HG02759 (cell line): ENCODE data around the gene ZNF526.
A peak's percentile ranks its signal among the peaks of the same experiment; 100 is the strongest.

ENCODE experiments used
- ATAC-seq: cut with Tn5 transposase; IDR thresholded peaks from one replicate; pipeline ENCODE4 v1.9.1; 2021; ENCODE audit warnings: mild to moderate bottlenecking, moderate library complexity; ENCODE audit not compliant: unreplicated experiment

Gene ZNF526

DNA sequence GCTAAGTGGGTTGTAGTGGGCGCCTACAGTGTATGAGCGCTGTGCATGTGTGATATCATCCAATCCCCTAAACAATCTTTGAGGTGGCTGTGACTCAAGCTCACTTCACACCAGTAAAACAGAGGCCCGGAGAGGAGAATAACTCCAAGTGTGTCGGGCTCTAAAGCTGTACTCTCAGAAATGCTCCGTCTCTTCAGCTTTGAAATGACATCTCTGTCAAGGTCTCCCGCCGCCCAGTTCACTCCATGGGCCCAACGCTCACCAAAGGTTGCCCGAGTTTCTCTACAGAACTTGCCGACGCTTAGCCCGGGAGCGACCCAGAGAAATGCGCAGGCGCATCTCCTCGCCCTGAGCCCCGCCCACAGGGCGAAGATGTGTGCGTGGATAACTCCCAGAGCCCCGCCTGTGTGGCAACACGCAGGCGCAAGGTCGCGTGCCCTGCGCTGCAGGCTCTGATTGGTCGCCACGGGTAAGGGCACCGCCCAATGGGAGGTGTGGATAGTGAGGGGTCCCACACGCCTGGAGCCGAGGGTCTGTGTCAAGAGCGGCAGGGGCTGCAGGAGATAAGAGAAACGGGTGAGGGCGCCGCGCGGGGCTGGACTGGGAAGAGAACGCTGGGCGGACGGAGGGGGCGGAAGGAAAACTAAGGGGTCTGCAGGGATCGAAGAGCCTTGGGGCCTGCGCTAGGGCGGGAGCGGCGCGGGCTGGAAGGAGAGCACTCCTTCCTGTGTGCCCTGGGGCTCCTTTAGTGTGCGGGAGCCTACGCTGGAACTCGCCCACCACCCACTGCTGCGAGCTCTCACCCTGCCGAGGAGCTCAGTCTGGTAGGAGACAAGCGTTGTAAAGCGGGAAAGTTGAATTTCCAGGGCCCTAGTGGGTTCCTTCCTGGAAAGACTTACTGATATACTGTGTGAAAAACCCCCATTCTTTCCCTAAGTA, at the start of gene ZNF526:
Gene ZNF526 (plus strand): TSS at position 501 of the 939 bp plus-strand sequence. CDS start 4,092 bp downstream, outside the sequence.
- ATAC-seq, result peak; percentile 78

GRCh38 chr19:42170715-42171114, 49.4 kb upstream of the ZNF526 start:
- no peak for ATAC-seq

- no peak for ATAC-seq
Observed at GRCh38 chr19:42172261-42172660, 47.9 kb upstream of the ZNF526 start.

DNA sequence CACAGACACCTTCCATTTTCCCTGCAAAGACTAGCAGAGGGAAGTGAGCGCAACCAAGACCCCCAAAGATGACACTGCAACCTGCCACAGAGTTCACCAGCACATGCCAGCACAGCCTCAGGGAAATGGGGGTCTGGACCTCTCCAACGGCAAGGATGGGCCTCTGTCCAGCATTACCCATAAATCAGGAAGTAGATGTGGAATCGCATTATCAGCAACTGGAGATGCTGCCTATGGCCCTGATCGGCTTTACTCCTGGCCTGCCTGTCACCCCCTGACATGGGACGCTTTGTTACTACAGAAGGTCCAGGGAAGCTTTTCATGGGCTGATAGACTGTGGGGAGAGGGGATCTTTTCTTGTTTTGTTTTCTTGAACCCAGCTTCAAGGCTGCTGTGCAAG, 46.4 kb upstream of the ZNF526 start:
- ATAC-seq, result no peak

- ATAC-seq, result no peak
Observed at GRCh38 chr19:42174188-42174587, 45.9 kb upstream of the ZNF526 start.

DNA sequence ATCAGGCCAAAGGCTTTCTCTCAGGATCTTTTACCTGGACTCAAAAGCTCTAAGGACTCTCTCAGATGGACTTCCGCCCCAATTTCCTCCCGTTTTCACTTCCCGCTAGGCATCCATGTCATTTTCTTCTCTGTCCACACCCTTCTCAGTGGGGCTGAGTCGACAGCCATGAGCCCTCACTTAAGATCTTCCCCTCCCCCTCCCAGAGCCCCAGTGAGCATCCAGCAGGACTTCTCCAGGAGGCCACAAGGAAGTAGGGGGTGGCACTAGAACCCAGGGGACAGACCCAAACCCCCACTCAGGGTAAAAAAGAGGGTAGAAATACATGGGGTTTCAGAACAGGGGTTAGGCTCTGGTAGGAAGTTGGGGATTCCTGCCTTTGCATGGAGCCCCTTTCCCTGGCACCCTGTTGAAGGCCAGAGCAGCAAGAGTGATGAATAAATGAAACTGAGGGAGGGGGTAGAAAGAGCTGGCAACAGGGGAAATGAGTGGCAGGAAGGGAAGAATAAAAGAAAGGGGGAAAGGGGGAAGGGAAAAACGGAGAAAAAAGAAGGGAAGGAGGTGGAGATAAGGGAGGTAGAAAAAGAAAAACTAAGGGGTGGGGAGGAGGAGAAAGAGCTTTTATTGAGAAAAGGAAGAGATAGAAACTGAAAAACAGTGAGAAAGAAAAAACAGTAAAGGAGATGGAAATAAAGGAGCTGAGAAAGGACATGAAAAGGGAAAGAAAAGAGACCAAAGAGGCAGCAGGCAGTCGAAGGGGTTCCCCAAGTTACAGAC, 45.0 kb upstream of the ZNF526 start:
- ATAC-seq, result no peak

- no peak for ATAC-seq
Observed at GRCh38 chr19:42175952-42176648, 44.0 kb upstream of the ZNF526 start.

DNA sequence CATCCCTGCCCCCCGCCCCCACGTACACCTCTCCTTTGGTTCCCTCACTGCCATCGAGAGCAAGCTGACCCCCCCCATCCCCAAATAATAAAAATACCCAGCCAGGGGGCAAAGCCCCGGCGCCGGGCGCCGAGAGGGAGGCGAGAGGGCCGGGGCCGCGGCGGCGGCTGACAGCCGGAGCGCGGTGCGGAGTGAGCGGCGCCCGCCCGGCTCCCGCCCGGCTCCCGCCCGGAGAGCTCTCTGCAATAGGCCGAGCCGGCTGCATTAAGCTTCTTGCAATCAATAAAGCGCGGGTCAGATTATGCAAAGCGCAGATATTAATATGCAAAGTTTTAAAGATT, 43.5 kb upstream of the ZNF526 start:
- peak; percentile 13 for ATAC-seq

GRCh38 chr19:42176990-42177685, 43.0 kb upstream of the ZNF526 start:
- peak; percentile 71 for ATAC-seq

DNA sequence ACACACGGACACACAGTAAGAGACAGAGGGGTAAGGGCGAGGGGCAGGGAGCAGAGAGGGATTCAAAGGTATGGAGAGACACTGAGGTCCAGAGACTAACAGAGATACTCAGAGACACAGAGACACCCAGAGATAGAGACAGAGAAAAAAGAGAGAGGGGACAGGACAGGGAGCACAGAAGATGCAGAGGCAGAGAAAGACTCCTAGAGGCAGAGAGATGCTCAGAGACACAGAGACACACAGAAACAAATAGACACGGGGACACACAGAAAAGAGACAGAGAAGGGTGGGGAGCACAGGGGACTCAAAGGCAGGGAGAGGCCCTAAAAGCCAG, 42.5 kb upstream of the ZNF526 start:
- no peak for ATAC-seq

- no peak for ATAC-seq
Observed at GRCh38 chr19:42178791-42179674, 41.1 kb upstream of the ZNF526 start.

DNA sequence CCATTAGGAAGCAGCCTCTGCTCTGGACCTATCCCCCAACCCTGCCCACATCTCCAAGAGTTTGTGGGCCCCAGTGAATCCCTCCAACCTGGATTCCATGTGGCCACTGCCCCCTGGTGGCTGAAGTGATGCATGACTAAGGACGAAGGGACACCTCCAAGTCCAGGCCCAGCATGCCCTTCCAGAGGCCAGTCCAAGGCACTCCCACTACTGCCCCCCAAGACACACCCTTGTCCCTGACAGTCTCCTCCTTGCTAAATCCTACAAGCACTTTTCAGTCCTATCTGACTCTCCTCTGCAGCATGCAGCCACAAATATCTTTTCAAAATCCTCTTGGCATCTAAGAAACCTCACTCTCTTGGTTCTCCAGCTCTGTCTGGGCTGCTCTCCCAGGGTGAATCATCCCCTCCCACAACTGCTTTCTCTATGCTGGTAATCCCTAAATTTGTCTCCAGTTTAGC, 35.7 kb upstream of the ZNF526 start:
- no peak for ATAC-seq

DNA sequence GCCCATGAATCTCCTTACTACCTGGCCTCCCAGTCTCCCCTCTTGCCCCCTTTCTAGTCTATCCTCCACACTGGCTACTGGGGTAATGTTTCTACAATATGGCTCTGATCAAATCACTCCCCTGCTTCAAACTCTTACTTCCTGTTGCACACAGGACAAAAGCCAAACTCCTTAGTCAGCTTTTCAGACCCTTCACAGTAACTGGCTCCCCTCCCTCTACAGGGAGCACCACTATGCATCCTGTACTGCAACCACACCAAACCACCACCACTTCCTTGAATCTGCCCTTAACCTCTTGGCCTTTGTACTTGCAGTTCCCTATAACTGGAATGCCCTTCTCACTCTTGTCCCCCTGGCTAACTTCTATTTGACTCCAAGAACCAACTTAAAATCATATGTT, 34.8 kb upstream of the ZNF526 start:
- ATAC-seq, result no peak

GRCh38 chr19:42188665-42189064, 31.4 kb upstream of the ZNF526 start:
- ATAC-seq, result no peak

DNA sequence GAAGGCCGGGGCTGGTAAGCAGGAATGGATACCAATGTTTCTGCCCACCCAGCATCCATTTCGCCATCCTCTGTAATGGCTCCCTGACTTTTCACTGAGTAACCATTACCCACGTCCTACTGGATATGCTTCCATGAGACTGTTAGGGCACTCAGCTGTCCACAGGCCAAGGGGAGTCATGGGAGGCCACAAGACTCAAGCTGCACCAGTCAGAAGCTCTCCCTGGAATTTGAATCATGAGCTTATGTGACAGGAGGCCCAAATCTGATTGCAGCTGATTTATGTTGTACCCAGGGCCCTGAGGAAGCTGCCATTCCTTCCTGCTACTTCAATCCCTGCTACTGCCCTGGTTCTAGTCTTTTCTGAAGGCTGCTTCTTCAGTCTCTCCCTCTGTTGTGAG, 31.0 kb upstream of the ZNF526 start:
- no peak for ATAC-seq

GRCh38 chr19:42191330-42191729, 28.8 kb upstream of the ZNF526 start:
- no peak for ATAC-seq

GRCh38 chr19:42191855-42192254, 28.3 kb upstream of the ZNF526 start:
- no peak for ATAC-seq

DNA sequence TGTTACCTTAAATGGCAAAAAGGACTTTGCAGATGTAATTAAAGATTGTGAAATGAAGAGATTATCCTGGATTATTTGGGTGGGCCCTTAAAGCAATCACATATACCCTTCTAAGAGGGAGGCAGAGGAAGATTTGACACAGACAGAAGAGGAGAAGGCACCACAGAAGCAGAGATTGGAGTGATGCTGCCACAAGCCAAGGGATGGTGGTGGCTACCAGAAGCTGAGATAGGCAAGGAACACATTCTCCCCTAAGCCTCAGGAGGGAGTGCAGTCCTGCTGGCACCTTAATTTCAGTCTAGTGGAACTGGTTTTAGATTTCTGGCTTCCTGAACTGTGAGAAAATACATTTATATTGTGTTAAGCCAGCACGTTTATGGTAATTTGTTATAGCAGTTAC, 26.8 kb upstream of the ZNF526 start:
- no peak for ATAC-seq

DNA sequence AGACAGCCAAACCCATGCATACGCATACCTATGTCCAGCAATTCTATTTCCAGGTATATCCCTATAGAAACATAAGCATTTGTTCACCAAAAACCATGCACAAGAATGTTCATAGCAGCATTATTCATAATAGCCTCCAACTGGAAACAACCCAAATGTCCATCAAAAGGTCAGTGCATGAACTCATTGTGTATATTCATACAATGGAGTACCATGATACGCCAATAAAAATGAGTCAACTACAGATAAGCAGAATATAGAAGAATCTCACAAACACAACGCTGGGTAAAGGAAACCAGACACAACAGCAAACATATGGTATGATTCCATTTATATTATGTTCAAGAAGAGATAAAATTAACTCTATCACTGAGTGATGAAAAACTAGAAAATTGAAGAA, 26.4 kb upstream of the ZNF526 start:
- ATAC-seq, result no peak
